Sigmoid colon (tissue), 7 donors: ENCODE measurements around the gene USP31. TPM values are rescaled to one million over a fixed set of nuclear protein-coding genes. Genes with fewer than 3 reads are reported as not detected.

Source experiments
- DNase-seq: peaks from one replicate; pipeline ENCODE4 v3.0.0-alpha.2; 2019
- H3K27ac ChIP-seq, 4 donors: fragments of 200-600 bp; sonication (generic); one replicate each; pipeline ENCODE4 v1.5.1; 2016 to 2019; ENCODE audit warnings: mild to moderate bottlenecking in 1 of 4
- H3K27me3 ChIP-seq, 3 donors: fragments of 200-600 bp; sonication (generic); one replicate each; pipeline ENCODE4 v1.5.1; 2019; ENCODE audit warnings: mild to moderate bottlenecking in 1 of 3
- H3K36me3 ChIP-seq, 4 donors: fragments of 200-600 bp; sonication (generic); one replicate each; pipeline ENCODE4 v1.5.1; 2016 to 2019
- H3K4me1 ChIP-seq, 4 donors: fragments of 200-600 bp; sonication (generic); one replicate each; pipeline ENCODE4 v1.5.1; 2017 to 2019
- H3K4me3 ChIP-seq, 4 donors: fragments of 200-600 bp; sonication (generic); one replicate each; pipeline ENCODE4 v1.5.1; 2017 to 2019; ENCODE audit warnings: mild to moderate bottlenecking in 2 of 4, moderate library complexity in 1 of 4
- H3K9me3 ChIP-seq, 4 donors: fragments of 200-600 bp in 3 of 4; sonication (generic) in 3 of 4; one replicate each; pipeline versions ENCODE4 v1.5.1 to v1.6.1; 2013 to 2019
- EP300 ChIP-seq, 4 donors: sonication (generic); formaldehyde crosslinking; IDR thresholded peaks; one replicate each; pipeline ENCODE4 v1.6.1; 2017; ENCODE audit warnings: antibody characterized with exemption in 4 of 4
- POLR2A ChIP-seq, 2 donors: fragments of 450-650 bp; IDR thresholded peaks; one replicate each; pipeline ENCODE4 v1.6.1; 2016; ENCODE audit warnings: antibody characterized with exemption in 2 of 2, mild to moderate bottlenecking in 2 of 2, moderate library complexity in 2 of 2
- POLR2AphosphoS5 ChIP-seq, 4 donors: sonication (generic); formaldehyde crosslinking; IDR thresholded peaks; one replicate each; pipeline ENCODE4 v1.6.1; 2017; ENCODE audit warnings: antibody characterized with exemption in 4 of 4
- WGBS, 2 donors: extraction: QIAGEN DNeasy Blood & Tissue Kit; methylation state at CpG; one replicate each; pipeline ENCODE4 v1.1.7; 2013; 5-methylcytosine and 5-hydroxymethylcytosine counted together
- intact Hi-C: fragments of 100-400 bp; cut with DNase I; formaldehyde crosslinking; loops from one replicate; pipeline ENCODE4 v1.15.1; 2023
- polyA plus RNA-seq, 3 donors: library from polyadenylated mRNA; stranded (reverse); fragments of 200-250 nt; gene quantifications; one replicate each; pipeline ENCODE4 v1.2.3, GENCODE V29; 2013
- total RNA-seq, 4 donors: library from RNA; depleted of rRNA; stranded (reverse); fragments of >200 nt; gene quantifications; one replicate each; pipeline ENCODE4 v1.1.0, GENCODE V29; 2016
- TF ChIP-seq, protein P1 (sequence below), 4 experiments: fragments of 450-650 bp in 3 of 4; fragments of 200-600 bp in 1 of 4; IDR thresholded peaks; one replicate each; pipeline ENCODE4 v1.5.1; 2016 to 2019; ENCODE audit warnings: antibody characterized with exemption in 4 of 4, mild to moderate bottlenecking in 3 of 4, moderate library complexity in 2 of 4
- donor health status: healthy with polysubstance abuse.
- donor health status: Bipolar disorder and iron deficiency.
- donor health status: healthy.

The USP31 gene
- total and polyA plus RNA-seq, 7 donors: 0.60 to 21.0 (median 12.7) TPM

GRCh38 chr16:23187341-23187740, 38.1 kb upstream of the USP31 start:
- Histone ChIP-seq H3K27me3 (peaks cover 8 to 25% (median 19%) of the 10 kb centered on the region in 3 donors), H3K27ac (no peak overlapping the region), H3K36me3 (no peaks in the 10 kb centered on the region), H3K9me3 (no peaks in the 10 kb centered on the region), H3K4me1 (peaks cover 0 to 11% (median 10%) of the 10 kb centered on the region in 4 donors), H3K4me3 (no peak overlapping the region)
- DNase-seq: no peak
- intact Hi-C loops: loop anchor here (10.0 kb wide), 1 partner anchor 127 kb away; no protein-coding TSS in a partner anchor
- 61 to 63% methylated on average over 3 of the region's 3 CpGs for WGBS, 2 donors
- TF ChIP-seq POLR2AphosphoS5 (IDR thresholded peaks at IDR 0.05): no peak
- no peak for TF ChIP-seq EP300 (IDR thresholded peaks at IDR 0.05)
- TF ChIP-seq POLR2A (IDR thresholded peaks at IDR 0.05): no peak
- TF ChIP-seq, protein P1, sequence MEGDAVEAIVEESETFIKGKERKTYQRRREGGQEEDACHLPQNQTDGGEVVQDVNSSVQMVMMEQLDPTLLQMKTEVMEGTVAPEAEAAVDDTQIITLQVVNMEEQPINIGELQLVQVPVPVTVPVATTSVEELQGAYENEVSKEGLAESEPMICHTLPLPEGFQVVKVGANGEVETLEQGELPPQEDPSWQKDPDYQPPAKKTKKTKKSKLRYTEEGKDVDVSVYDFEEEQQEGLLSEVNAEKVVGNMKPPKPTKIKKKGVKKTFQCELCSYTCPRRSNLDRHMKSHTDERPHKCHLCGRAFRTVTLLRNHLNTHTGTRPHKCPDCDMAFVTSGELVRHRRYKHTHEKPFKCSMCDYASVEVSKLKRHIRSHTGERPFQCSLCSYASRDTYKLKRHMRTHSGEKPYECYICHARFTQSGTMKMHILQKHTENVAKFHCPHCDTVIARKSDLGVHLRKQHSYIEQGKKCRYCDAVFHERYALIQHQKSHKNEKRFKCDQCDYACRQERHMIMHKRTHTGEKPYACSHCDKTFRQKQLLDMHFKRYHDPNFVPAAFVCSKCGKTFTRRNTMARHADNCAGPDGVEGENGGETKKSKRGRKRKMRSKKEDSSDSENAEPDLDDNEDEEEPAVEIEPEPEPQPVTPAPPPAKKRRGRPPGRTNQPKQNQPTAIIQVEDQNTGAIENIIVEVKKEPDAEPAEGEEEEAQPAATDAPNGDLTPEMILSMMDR (IDR thresholded peaks at IDR 0.05): no peak

GRCh38 chr16:23186171-23186570, 36.9 kb upstream of the USP31 start:
- Histone ChIP-seq H3K4me1 (peaks cover 0 to 15% (median 14%) of the 10 kb centered on the region in 4 donors), H3K27me3 (peaks cover 12 to 35% (median 19%) of the 10 kb centered on the region in 3 donors), H3K36me3 (no peaks in the 10 kb centered on the region), H3K27ac (no peak overlapping the region), H3K4me3 (no peak overlapping the region), H3K9me3 (no peaks in the 10 kb centered on the region)
- WGBS, 2 donors: 82 to 85% methylated on average over 24 of the region's 24 CpGs
- intact Hi-C loops: loop anchor here (10.0 kb wide), 1 partner anchor 129 kb away; no protein-coding TSS in a partner anchor
- TF ChIP-seq, protein P1 (IDR thresholded peaks at IDR 0.05): no peak
- TF ChIP-seq EP300 (IDR thresholded peaks at IDR 0.05) (no peak), POLR2AphosphoS5 (IDR thresholded peaks at IDR 0.05) (no peak), POLR2A (IDR thresholded peaks at IDR 0.05) (no peak)
- DNase-seq: no peak

DNA sequence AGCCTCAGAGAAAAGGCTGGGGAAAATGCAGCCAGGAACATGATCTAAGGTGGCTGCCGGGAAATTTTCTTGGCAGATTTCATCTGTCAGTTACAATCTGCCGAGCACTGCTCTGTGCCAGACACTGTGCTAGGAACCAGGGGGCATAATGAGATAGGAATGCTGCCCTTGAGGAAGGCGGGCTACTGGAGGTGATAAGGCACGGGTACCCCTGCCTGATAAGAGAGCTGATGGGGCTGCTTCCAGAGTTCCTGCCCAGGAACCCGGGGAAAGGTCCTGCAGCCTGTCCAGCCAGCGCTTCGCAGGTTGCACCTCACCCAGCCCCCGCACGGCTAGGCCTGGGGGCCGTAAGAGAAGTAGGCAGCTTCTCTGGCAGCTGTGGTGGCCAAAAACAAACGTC, 36.4 kb upstream of the USP31 start:
- intact Hi-C loops: loop anchor here (10.0 kb wide), 1 partner anchor 129 kb away; no protein-coding TSS in a partner anchor
- no peak overlapping the region for H3K4me3 ChIP-seq
- 63 to 65% methylated on average over 11 of the region's 11 CpGs for WGBS, 2 donors

DNA sequence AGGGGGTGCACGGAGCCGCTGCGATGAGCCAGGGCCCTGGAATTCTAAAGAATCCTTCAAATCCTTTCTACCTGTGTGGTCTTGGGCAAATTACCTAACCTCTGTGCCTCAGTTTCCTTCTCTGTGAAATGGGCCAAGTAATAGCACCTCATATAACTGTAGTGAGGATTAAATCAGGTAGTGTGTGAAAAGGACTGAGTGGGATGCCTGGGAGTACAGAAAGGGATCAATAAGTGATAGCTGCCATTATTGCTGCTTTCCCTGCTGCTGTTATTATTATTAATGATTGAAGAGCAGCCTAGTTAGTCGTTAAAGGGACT, 34.3 kb upstream of the USP31 start:
- 18 to 22% methylated on average over 4 of the region's 4 CpGs for WGBS, 2 donors
- DNase-seq: no peak
- H3K4me3 ChIP-seq: no peak overlapping the region
- no peaks in the 10 kb centered on the region for H3K9me3 ChIP-seq
- peaks cover 0 to 15% (median 14%) of the 10 kb centered on the region in 4 donors for H3K4me1 ChIP-seq
- intact Hi-C loops: loop anchor here (10.0 kb wide), 1 partner anchor 131 kb away; no protein-coding TSS in a partner anchor
- H3K27me3 ChIP-seq: peaks cover 16 to 46% (median 19%) of the 10 kb centered on the region in 3 donors
- TF ChIP-seq, protein P1 (IDR thresholded peaks at IDR 0.05): no peak
- no peak for TF ChIP-seq EP300 (IDR thresholded peaks at IDR 0.05)
- TF ChIP-seq POLR2AphosphoS5 (IDR thresholded peaks at IDR 0.05): no peak
- no peak for TF ChIP-seq POLR2A (IDR thresholded peaks at IDR 0.05)
- no peaks in the 10 kb centered on the region for H3K36me3 ChIP-seq
- H3K27ac ChIP-seq: no peak overlapping the region

More for the DNA sequence above, 36.4 kb upstream of the USP31 start:
- Histone ChIP-seq H3K27me3 (peaks cover 16 to 40% (median 19%) of the 10 kb centered on the region in 3 donors), H3K4me1 (peaks cover 0 to 15% (median 14%) of the 10 kb centered on the region in 4 donors), H3K9me3 (no peaks in the 10 kb centered on the region), H3K36me3 (no peaks in the 10 kb centered on the region), H3K27ac (no peak overlapping the region)
- DNase-seq: no peak
- TF ChIP-seq EP300 (IDR thresholded peaks at IDR 0.05) (no peak), POLR2A (IDR thresholded peaks at IDR 0.05) (no peak), POLR2AphosphoS5 (IDR thresholded peaks at IDR 0.05) (no peak)
- TF ChIP-seq, protein P1 (IDR thresholded peaks at IDR 0.05): no peak
